T-helper 17 cell (primary cell): ENCODE data around the gene DENND1C. TPM values are rescaled to one million over a fixed set of nuclear protein-coding genes. Genes with fewer than 3 reads are reported as not detected.

ENCODE experiments used
- ATAC-seq: fragments of 150-1000 bp; cut with Tn5 transposase; 2 replicates; pipeline ENCODE4 v1.10.0; 2021; ENCODE audit warnings: mild to moderate bottlenecking, moderate library complexity
- DNase-seq, 3 donors: peaks; one replicate each; pipeline versions ENCODE4 v3.0.0 to v3.0.0-alpha.2; 2020 to 2021
- H3K9me3 ChIP-seq: one replicate; pipeline ENCODE4 v1.7.0; 2013; ENCODE audit warnings: low read length, mild to moderate bottlenecking; ENCODE audit not compliant: control insufficient read depth, poor library complexity, severe bottlenecking
- H3K27ac Mint-ChIP-seq: one replicate; pipeline ENCODE4 v1.8.0; 2022; ENCODE audit warnings: mild to moderate bottlenecking, moderate library complexity, mixed read lengths
- H3K27me3 Mint-ChIP-seq: one replicate; pipeline ENCODE4 v1.8.0; 2022; ENCODE audit warnings: mixed read lengths
- H3K36me3 Mint-ChIP-seq: one replicate; pipeline ENCODE4 v1.8.0; 2022; ENCODE audit warnings: low read depth, mixed read lengths
- H3K4me1 Mint-ChIP-seq: one replicate; pipeline ENCODE4 v1.8.0; 2022; ENCODE audit warnings: mild to moderate bottlenecking, mixed read lengths
- H3K4me3 Mint-ChIP-seq: one replicate; pipeline ENCODE4 v1.8.0; 2022; ENCODE audit warnings: mild to moderate bottlenecking, moderate library complexity, mixed read lengths
- total RNA-seq, 4 donors: library from RNA in 2 of 4; stranded (reverse) in 2 of 4; gene quantifications; one replicate each; pipeline ENCODE4 v1.2.3 and lab custom pipeline; 2022 to 2026

Gene DENND1C
- total RNA-seq, 2 donors from 2014 or later = 104 to 105 TPM

DNA sequence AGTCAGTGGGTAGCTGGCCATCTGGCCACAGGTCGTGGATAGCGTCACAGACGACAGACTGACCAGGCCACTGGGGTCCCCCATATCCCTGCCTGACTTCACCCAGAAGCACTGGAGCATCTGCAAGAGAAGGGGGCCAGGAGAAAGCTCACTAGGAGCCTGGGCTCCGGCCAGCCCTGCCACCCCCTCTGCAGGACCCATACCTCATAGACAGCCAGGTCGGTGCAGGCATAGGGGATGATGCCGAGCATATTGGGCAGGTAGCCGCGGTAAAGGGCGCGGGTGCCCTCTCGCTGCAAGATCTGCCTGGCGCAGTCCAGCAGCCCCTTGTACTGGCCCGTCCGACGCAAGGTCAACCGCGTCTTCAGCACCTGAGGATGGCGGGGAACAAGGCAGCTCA is 54.5 kb downstream of the DENND1C start:
- H3K9me3 ChIP-seq = no peaks in the 10 kb centered on the region
- no peaks in the 10 kb centered on the region for H3K27me3 Mint-ChIP-seq
- H3K27ac Mint-ChIP-seq = no peak overlapping the region
- H3K36me3 Mint-ChIP-seq = peaks cover 3% of the 10 kb centered on the region
- H3K4me3 Mint-ChIP-seq = no peak overlapping the region
- DNase-seq (no peak), ATAC-seq (no peak)
- peaks cover 24% of the 10 kb centered on the region for H3K4me1 Mint-ChIP-seq

DNA sequence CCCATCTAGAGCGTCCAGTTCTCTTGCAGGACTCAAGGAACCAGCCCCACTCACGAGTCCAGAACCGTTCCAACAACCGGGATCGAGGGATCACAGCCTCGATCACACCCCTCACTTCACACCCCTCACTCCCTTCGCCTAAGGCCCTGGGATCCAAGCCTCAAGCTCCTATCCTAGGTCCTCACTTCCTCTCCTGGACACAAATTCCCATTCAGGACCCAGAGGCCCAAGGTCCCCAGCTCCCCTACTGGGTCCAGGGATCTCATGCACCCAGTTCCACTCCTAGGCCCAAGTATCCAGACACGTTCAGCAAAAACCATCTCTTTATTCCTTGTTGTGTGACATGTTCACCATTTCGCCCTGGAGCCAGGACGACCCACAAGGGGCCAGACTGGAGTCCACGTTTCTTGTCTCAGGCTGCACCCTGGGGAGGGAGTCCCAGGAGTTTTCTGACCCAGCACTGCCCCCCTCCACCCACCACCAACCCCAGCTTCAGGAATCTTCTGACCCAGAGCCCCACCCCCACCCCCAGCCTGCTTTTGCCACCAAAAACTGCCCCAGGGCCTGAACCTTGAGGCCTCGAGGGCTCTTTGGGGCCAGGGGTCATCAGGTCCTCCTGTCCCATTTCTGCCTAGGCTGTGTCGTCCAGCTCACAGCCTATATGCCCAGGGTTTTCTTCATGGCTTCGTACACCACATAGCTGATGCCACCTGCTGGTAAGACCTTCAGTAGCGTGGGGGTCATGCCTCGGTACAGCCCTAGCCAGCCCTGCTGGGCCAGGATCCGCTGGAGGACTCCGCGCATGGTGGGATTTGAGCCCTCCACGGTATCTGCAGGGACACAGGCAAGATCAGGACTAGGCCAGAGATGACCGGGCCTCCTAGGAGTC is 55.6 kb downstream of the DENND1C start:
- peak overlapping the region; percentile 90 for H3K27ac Mint-ChIP-seq
- DNase-seq = no peak
- H3K9me3 ChIP-seq = no peaks in the 10 kb centered on the region
- H3K36me3 Mint-ChIP-seq = no peaks in the 10 kb centered on the region
- H3K4me3 Mint-ChIP-seq = peak overlapping the region; percentile 90
- no peaks in the 10 kb centered on the region for H3K27me3 Mint-ChIP-seq
- ATAC-seq = no peak
- peaks cover 27% of the 10 kb centered on the region for H3K4me1 Mint-ChIP-seq

DNA sequence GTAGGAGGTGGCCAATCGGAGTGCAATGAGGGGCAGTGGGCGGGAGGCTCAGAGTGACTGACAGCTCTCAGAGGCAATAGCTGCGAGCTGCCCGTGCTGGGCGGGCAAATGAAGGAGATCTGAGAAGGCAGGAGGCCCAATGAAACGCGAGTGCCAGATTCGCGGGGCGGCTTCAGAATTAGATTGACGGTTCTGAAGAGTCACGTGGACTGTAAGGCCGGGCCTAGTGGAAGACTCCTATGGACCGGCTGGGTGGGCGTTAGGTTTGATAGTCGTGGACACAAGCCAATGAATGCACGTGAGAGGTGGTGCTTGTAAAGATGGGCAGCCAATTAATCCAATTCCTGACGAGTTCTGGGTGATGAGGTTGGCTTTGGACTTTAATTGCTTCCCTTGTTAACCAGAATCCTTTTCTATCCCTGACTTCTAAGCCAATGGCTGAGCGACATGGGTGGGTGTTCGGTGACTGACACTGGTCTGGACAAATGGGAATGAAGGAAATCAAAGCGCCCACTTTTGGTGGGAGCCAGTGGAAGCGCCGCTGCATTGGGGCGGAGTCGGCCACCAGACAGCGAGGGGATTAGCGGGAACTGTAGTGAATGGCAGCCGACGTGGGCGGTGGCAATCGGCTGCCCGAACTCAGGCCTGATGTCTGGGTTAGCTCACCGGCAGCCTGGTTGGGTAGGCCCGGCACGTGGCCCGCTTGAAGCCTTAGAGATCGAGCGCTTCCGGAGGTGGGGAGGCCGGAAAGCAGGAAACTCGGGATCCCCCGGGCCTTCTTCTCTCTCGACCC is 56.5 kb downstream of the DENND1C start:
- Mint-ChIP-seq H3K36me3 (no peaks in the 10 kb centered on the region), H3K4me3 (peak overlapping the region; percentile 90), H3K27ac (peak overlapping the region; percentile 90), H3K27me3 (no peaks in the 10 kb centered on the region), H3K4me1 (peaks cover 28% of the 10 kb centered on the region)
- peak; percentile 96 to 99 (median 97) for DNase-seq
- H3K9me3 ChIP-seq = no peaks in the 10 kb centered on the region
- peak; percentile 86 for ATAC-seq

DNA sequence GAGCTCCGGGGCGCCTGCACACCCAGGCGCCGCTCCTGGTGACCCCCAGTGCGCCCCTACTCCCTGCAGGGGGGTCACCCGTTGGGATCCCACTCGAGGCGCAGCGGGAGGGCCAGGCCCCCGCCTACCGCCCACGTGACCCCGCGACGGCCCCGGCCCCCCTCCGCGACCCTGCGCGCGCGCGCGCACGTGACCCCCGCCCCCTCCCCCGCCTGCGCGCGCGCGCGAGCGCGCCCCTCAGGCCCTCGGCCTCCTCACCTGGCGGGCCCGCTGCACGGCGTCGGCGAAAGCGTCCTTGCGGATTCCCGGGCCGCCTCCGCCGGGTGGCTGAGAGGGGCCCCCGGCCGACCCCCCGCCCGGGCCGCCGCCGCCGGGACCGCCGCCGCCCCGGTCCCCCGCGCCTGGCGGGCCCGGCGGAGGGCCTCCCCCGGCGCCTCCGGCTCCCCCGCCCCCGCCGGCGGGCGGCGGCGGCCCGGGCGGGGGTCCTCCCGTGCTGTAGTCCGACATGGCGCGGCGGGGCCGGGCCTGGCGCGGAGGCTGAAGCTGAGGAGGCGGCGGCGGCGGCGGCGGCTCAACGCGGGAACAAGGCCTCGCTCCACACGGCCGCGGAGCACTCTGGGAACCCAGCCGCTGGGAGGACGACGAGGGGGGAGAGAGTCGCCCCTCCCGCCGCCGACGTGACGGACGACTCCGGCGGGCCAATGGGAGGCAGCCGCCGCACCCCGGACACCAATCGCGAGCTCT is 57.2 kb downstream of the DENND1C start, which contains the start of gene KHSRP:
KHSRP (minus strand) TSS at position 617 of the 744 bp plus-strand sequence; CDS start at position 507, 110 bp downstream.
- Mint-ChIP-seq H3K4me1 (peaks cover 25% of the 10 kb centered on the region), H3K27me3 (no peaks in the 10 kb centered on the region), H3K36me3 (no peaks in the 10 kb centered on the region), H3K4me3 (peak within 1 kb of the TSS; percentile 90), H3K27ac (peak within 1 kb of the TSS; percentile 90)
- no peaks in the 10 kb centered on the region for H3K9me3 ChIP-seq
- DNase-seq = peak; percentile 22 to 41 (median 35)
- ATAC-seq = no peak

DNA sequence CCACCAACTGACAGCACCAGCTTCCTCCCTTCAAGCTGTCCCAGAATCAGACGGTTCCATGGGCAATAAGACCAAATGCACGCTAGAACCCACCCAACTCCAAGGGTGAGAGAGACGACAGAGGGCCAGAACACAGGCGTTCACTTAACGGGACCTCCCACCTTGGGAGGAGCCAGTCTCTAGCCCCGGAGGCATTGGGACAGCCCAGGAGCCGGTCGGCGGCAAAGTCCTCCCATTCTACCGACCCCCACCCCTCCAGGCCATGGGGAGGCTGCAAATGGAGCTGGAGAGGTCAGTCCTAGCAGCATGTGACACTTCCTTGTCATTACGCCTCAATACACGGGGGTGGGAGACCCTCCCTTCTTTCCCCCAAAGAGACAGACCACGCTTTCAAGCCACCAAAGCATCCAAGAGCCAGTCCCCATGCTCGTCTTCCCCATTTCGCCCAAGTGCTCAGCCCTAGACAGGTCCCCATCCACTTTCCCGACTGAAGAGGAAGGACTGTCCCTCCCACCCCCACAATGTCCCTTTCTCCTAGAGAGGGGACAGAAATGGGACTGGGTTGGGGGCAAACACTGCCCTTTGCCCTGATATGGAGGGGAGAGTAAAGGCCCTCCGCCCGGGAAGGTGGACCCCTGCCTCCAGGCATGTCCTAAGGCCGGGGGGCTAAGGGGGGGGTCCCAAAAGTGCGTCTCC is 57.9 kb downstream of the DENND1C start:
- no peaks in the 10 kb centered on the region for H3K27me3 Mint-ChIP-seq
- peak overlapping the region; percentile 82 for H3K27ac Mint-ChIP-seq
- DNase-seq = no peak
- H3K4me3 Mint-ChIP-seq = peak overlapping the region; percentile 89
- H3K4me1 Mint-ChIP-seq = peaks cover 24% of the 10 kb centered on the region
- no peak for ATAC-seq
- no peaks in the 10 kb centered on the region for H3K36me3 Mint-ChIP-seq
- H3K9me3 ChIP-seq = no peaks in the 10 kb centered on the region

DNA sequence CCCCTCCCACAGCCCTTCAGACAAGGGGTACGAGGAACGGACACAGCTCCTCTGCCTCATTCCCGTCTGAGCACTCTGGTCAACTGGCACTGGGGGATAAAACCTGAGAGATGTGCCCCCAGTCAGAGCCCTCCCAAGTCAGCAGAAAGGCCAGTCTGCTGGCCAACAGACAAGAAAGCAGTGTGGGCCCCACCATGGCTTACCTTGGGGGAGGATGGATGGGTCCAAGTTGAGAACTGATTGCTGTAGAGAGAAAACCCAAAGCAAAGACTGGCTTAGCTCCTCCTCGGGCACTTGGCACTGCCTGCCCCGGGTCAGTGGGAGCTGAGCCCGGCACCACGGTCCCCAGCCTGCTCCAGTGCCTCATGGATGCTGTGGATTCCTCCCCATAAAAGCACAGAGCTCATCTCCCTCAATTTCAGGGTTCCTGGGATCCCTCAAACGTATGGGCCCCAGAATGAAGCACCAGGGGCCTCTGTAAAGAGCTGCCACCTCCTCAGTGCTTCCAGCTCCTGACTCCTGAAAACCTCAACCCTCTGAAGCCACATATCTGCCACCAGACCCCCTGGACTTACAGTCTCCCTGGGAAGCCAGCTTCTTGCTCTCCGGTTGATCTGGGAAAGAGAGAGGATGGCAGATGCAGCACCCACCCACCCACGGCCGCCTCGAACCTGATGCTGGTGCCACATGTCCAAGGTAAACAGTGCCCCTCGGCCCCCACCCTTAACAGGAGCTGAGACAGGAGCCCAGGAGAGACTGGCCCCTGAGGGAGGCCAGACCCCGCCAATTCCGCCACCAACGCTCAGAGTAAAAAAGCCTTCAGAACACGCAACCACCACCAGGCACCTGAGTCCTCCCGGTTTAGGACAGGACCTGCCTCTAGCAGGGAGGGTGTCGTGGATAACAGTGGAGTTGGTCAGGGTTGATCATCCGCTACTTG is 60.2 kb downstream of the DENND1C start:
- Mint-ChIP-seq H3K4me3 (no peak overlapping the region), H3K4me1 (peaks cover 24% of the 10 kb centered on the region), H3K27me3 (no peaks in the 10 kb centered on the region), H3K36me3 (no peaks in the 10 kb centered on the region), H3K27ac (peak overlapping the region; percentile 82)
- ATAC-seq (no peak), DNase-seq (no peak)
- no peaks in the 10 kb centered on the region for H3K9me3 ChIP-seq

DNA sequence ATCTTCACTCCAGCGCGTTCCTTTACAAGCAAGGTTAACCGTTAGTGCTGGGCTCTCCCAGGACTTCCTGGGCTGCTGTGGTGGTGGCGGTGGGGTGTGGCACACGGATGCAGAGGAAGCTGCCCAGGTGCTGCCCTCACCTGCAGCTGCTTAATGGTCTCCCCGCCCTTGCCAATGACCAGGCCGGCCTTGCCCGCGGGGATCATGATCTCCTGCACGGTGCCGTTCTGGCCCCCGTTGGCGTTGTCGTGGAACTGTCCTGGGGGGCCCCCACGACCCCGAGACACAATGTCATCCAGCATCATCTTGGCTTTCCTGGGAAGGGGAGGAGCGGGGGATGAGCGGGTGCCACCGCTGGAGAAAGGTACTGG is 63.0 kb downstream of the DENND1C start:
- no peak overlapping the region for H3K4me3 Mint-ChIP-seq
- ATAC-seq (no peak), DNase-seq (no peak)
- H3K9me3 ChIP-seq = no peaks in the 10 kb centered on the region
- no peaks in the 10 kb centered on the region for H3K27me3 Mint-ChIP-seq
- peaks cover 2% of the 10 kb centered on the region for H3K36me3 Mint-ChIP-seq
- H3K27ac Mint-ChIP-seq = peak overlapping the region; percentile 27
- peaks cover 14% of the 10 kb centered on the region for H3K4me1 Mint-ChIP-seq

DNA sequence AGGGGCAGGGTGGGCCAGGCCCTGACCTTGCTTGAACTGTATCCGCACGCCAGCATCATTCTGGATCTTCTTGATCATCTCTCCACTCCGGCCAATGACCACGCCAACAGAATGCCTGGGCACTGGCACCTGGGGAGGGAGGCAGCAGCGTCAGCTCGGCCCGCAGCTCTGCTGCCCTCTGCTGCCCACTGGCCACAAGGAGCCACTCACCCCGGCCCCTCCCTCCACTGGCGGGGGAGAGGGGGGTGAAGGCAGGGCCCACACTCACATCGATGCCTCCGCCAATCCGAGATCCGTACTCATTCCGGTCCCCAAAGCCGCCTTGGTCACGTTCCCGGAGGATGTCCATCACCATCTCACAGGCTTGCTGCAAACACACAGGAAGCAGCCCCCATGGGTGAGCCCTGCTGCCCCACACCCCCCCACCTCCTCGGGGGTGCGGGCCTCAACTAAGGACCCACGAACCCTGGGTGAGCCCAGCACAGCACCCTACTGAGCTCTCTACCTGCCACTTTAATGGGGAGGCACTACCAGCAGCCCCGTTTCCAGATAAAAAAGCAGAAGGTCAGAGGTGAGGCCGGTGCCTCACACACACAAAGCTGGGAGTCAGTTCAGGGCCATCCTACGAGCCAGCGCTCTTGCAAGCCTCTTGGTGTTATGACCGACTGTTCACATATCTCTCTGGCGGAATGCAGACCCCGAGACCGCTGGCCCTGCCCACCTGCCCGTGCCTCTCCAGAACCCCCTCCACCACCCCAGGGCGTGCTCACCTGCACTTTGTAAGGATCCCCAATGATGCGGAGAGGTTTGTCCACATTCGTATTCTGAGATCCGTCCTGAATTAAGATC is 63.6 kb downstream of the DENND1C start:
- ATAC-seq (no peak), DNase-seq (no peak)
- no peaks in the 10 kb centered on the region for H3K9me3 ChIP-seq
- Mint-ChIP-seq H3K4me1 (peaks cover 8% of the 10 kb centered on the region), H3K36me3 (peaks cover 2% of the 10 kb centered on the region), H3K27me3 (no peaks in the 10 kb centered on the region), H3K27ac (peak overlapping the region; percentile 27), H3K4me3 (no peak overlapping the region)

Other genes with a start within 250 kb of the DENND1C start
- 10 to 100 TPM; 27.1 to 30.3 TPM for gene MLLT1, start 201.8 kb downstream of the DENND1C start, total RNA-seq
- 1 to 10 TPM in 1 of 2 donors, under 1 TPM in 1; 0.99 to 1.5 TPM for gene ACER1, start 148.2 kb downstream of the DENND1C start, total RNA-seq
- 10 to 100 TPM; 75.9 to 82.7 TPM for gene CLPP, start 120.3 kb downstream of the DENND1C start, total RNA-seq
- 10 to 100 TPM; 44.1 to 47.6 TPM for gene ALKBH7, start 109.0 kb downstream of the DENND1C start, total RNA-seq
- 1 to 10 TPM; 1.3 to 1.5 TPM for gene PSPN, start 105.9 kb downstream of the DENND1C start, total RNA-seq
- 10 to 100 TPM; 67.2 to 68.7 TPM for gene GTF2F1, start 88.6 kb downstream of the DENND1C start, total RNA-seq
- gene KHSRP, start 57.0 kb downstream of the DENND1C start, total RNA-seq = 100 to 1,000 TPM; 138 to 164 TPM
- gene SLC25A41, start 48.0 kb downstream of the DENND1C start, total RNA-seq = not detected
- gene SLC25A23, start 22.0 kb downstream of the DENND1C start, total RNA-seq = 10 to 100 TPM in 1 of 2 donors, 1 to 10 TPM in 1; 9.6 to 11.3 TPM
- 1 to 10 TPM; 1.4 to 1.5 TPM for gene CRB3, start 17.5 kb downstream of the DENND1C start, total RNA-seq
- gene TUBB4A, start 20.5 kb upstream of the DENND1C start, total RNA-seq = 1 to 10 TPM; 1.5 to 1.6 TPM
- 1 to 10 TPM; 2.2 to 3.3 TPM for gene TNFSF9, start 49.2 kb upstream of the DENND1C start, total RNA-seq
- 1 to 10 TPM; 3.0 to 4.5 TPM for gene CD70, start 109.4 kb upstream of the DENND1C start, total RNA-seq
- gene TNFSF14, start 188.4 kb upstream of the DENND1C start, total RNA-seq = 1 to 10 TPM; 5.0 to 5.6 TPM
- gene C3, start 238.9 kb upstream of the DENND1C start, total RNA-seq = under 1 TPM in 1 of 2 donors, not detected in 1; 0.35 TPM